ENCODE measurements around the gene NMRAL1. TPM values are rescaled to one million over a fixed set of nuclear protein-coding genes. Genes with fewer than 3 reads are reported as not detected.
A peak's percentile ranks its signal among the peaks of the same experiment; 100 is the strongest.

NMRAL1 gene
- total RNA-seq, 1 donor from 2014 or later = 44.0 TPM

DNA sequence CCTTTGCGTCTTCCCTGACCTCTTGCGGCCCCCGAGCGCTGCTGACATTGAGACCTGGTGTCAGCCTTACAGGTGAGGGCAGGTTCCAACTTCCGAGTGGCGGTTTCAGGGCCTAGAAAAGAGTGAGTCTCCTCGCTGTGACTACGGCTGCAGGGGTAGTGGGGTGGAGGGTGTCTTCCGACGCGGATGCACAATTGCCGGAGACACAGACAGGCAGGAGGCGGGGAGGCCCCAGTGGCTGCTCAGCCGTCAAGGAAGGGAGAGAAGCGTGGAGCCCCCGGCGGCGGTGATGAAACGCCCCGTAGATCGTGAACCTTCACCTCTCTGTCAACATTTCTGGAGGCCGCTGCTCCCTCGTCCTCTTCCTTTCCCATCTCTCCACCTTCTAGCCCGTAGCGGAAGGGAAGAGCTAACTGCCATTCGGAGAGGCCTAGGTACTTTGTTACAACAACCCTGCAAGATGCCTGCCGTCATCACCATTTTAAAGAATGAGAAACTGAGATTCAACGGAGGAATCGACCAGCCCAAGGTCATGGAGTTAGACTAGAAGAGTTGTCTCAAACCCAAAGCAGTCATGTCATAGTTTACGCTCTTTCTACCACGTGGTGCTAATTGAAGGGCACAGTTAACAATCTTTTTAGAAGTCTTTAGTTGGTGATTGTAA is 48.3 kb downstream of the NMRAL1 start:
- no peak for DNase-seq (ENCODE audit: low spot score)
- H3K27me3 Mint-ChIP-seq (ENCODE audit: low read depth) = no peaks in the 10 kb centered on the region
- H3K4me3 Mint-ChIP-seq (ENCODE audit: unreplicated experiment) = peak overlapping the region; percentile 97

DNA sequence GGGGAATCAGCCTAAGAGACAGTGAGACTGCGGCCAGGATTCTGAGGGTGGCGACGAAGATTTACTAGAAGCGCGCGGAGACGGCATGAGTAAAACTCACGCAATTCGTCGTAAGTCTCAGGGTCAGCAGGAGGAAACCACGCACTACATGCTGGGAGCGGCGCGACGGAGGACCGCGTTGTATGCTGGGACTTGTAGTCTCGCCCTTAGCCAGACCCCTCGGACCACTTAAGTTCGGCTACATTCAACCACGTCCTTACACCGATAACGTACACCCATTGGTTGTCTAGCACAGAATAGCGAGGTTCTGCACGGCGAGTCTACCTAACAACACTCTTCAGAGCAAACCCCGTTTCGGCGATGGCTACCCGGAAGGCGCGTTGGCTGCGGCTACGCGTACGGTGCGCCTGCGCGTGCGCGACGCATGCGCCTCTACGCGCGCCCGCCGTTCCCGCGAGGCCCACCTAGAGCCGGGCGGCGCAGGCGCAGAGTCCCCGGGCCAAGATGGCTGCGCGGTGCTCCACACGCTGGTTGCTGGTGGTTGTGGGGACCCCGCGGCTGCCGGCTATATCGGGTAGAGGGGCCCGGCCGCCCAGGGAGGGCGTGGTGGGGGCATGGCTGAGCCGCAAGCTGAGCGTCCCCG is 48.9 kb downstream of the NMRAL1 start, which contains the start of gene DNAJA3:
Gene DNAJA3, plus strand, starts transcription at position 491 of the 643 bp plus-strand sequence. Its CDS starts 14 bp downstream, at position 505.
- Mint-ChIP-seq H3K27me3 (ENCODE audit: low read depth) (no peaks in the 10 kb centered on the region), H3K36me3 (ENCODE audit: low read depth) (peaks cover 3% of the 10 kb centered on the region), H3K4me1 (ENCODE audit: low read depth) (peaks cover 25% of the 10 kb centered on the region), H3K9me3 (ENCODE audit: low read depth) (no peaks in the 10 kb centered on the region), H3K4me3 (ENCODE audit: unreplicated experiment) (peak within 1 kb of the TSS; percentile 97), H3K27ac (ENCODE audit: unreplicated experiment) (peak within 1 kb of the TSS; percentile 98)
- TF ChIP-seq, protein P1, sequence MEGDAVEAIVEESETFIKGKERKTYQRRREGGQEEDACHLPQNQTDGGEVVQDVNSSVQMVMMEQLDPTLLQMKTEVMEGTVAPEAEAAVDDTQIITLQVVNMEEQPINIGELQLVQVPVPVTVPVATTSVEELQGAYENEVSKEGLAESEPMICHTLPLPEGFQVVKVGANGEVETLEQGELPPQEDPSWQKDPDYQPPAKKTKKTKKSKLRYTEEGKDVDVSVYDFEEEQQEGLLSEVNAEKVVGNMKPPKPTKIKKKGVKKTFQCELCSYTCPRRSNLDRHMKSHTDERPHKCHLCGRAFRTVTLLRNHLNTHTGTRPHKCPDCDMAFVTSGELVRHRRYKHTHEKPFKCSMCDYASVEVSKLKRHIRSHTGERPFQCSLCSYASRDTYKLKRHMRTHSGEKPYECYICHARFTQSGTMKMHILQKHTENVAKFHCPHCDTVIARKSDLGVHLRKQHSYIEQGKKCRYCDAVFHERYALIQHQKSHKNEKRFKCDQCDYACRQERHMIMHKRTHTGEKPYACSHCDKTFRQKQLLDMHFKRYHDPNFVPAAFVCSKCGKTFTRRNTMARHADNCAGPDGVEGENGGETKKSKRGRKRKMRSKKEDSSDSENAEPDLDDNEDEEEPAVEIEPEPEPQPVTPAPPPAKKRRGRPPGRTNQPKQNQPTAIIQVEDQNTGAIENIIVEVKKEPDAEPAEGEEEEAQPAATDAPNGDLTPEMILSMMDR (IDR thresholded peaks at IDR 0.05) = no peak
- peak; percentile 96 for DNase-seq (ENCODE audit: low spot score)

More for the DNA sequence above, 48.3 kb downstream of the NMRAL1 start:
- Mint-ChIP-seq H3K4me1 (ENCODE audit: low read depth) (peaks cover 25% of the 10 kb centered on the region), H3K9me3 (ENCODE audit: low read depth) (no peaks in the 10 kb centered on the region), H3K27ac (ENCODE audit: unreplicated experiment) (peak overlapping the region; percentile 98), H3K36me3 (ENCODE audit: low read depth) (peaks cover 3% of the 10 kb centered on the region)
- TF ChIP-seq, protein P1 (IDR thresholded peaks at IDR 0.05) = no peak

DNA sequence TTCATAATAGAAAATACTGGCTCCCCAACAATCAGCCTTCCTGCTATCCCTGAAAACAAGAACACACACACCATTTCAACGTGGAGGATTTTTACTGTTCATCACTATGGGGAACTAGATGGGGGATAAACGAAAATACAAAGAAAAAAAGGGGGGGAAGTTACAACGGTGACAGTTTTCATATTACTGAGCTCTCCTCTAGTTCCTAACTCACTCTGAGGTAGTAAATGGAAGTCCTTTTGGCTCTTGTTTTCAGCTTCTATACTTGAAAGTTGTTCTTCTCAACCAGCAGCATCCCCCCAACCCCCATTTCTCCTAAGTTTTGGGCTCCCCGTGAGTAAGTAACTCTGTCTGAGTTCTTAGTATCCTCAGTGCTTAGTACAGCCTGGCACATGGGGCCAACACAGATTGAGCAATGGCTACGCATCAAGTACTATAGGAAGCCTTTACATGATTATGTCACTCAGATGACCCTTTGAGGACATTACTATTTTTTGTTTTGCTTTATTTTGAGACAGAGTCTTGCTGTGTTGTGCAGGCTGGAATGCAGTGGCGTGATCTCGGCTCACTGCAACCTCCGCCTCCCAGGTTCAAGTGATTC is 53.8 kb downstream of the NMRAL1 start:
- Mint-ChIP-seq H3K9me3 (ENCODE audit: low read depth) (no peaks in the 10 kb centered on the region), H3K36me3 (ENCODE audit: low read depth) (no peaks in the 10 kb centered on the region), H3K4me1 (ENCODE audit: low read depth) (peaks cover 9% of the 10 kb centered on the region), H3K4me3 (ENCODE audit: unreplicated experiment) (no peak overlapping the region), H3K27me3 (ENCODE audit: low read depth) (no peaks in the 10 kb centered on the region), H3K27ac (ENCODE audit: unreplicated experiment) (no peak overlapping the region)
- TF ChIP-seq, protein P1 (IDR thresholded peaks at IDR 0.05) = no peak
- no peak for DNase-seq (ENCODE audit: low spot score)

DNA sequence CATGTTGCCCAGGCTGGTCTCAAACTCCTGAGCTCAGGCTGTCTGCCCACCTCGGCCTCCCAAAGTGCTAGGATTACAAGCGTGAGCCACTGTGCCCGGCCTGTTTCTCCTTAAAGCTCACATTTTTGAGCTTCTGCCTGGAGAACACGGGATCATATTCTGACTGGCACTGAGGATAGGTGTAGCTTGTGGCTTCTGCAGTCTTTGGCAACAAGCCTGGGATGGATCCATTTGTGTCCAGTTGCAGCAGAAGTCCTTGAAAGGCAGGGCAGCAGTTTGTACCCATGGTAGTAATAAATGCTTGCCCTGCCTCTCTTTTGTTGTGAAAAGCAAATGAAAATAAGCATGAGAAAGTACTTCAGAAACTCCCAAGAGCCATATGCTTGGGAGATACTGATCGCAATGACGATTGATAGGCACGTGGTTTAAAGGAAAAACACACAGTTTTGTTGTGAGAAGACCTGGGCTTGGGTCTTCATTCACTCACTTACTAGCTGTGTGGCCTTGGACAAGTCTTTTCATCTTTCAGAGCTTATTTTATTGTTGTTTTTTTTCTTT is 54.9 kb downstream of the NMRAL1 start:
- no peaks in the 10 kb centered on the region for H3K27me3 Mint-ChIP-seq (ENCODE audit: low read depth)
- H3K4me3 Mint-ChIP-seq (ENCODE audit: unreplicated experiment) = no peak overlapping the region
- DNase-seq (ENCODE audit: low spot score) = no peak
- no peaks in the 10 kb centered on the region for H3K36me3 Mint-ChIP-seq (ENCODE audit: low read depth)
- no peaks in the 10 kb centered on the region for H3K9me3 Mint-ChIP-seq (ENCODE audit: low read depth)
- peaks cover 15% of the 10 kb centered on the region for H3K4me1 Mint-ChIP-seq (ENCODE audit: low read depth)
- no peak overlapping the region for H3K27ac Mint-ChIP-seq (ENCODE audit: unreplicated experiment)
- TF ChIP-seq, protein P1 (IDR thresholded peaks at IDR 0.05) = no peak

Measured in chondrocyte (in vitro differentiated cells).